Measurements from ENCODE around the gene UPF2. TPM values are rescaled to one million over a fixed set of nuclear protein-coding genes. Genes with fewer than 3 reads are reported as not detected.

UPF2 gene
- polyA plus RNA-seq, 6 donors from 2014 or later, result 5.0 to 24.1 (median 15.9) TPM

Other genes starting within 250 kb of the UPF2 start
- under 1 TPM in 2 of 6 donors, not detected in 4; 0.31 to 0.59 TPM for gene PROSER2, start 219.5 kb downstream of the UPF2 start, polyA plus RNA-seq (ENCODE audit: low read depth in 6 of 6)
- 10 to 100 TPM; 22.2 to 48.7 (median 29.3) TPM for gene DHTKD1, start 26.1 kb upstream of the UPF2 start, polyA plus RNA-seq (ENCODE audit: low read depth in 6 of 6)
- 1 to 10 TPM in 4 of 6 donors, under 1 TPM in 1, not detected in 1; 0.95 to 4.2 (median 2.2) TPM for gene SEC61A2, start 86.9 kb upstream of the UPF2 start, polyA plus RNA-seq (ENCODE audit: low read depth in 6 of 6)
- gene NUDT5, start 153.1 kb upstream of the UPF2 start, polyA plus RNA-seq (ENCODE audit: low read depth in 6 of 6), result 10 to 100 TPM; 32.1 to 65.0 (median 42.2) TPM
- 100 to 1,000 TPM in 5 of 6 donors, 10 to 100 TPM in 1; 98.5 to 184 (median 115) TPM for gene CDC123, start 153.4 kb upstream of the UPF2 start, polyA plus RNA-seq (ENCODE audit: low read depth in 6 of 6)